ENCODE results near the gene PGA4. TPM values are rescaled to one million over a fixed set of nuclear protein-coding genes. Genes with fewer than 3 reads are reported as not detected.
"Not testable (repeated sequence)": the region's sequence is repeated elsewhere in the genome, so short reads cannot be mapped to it uniquely, and the experiment has no call there.

The PGA4 gene
- total RNA-seq, 1 experiment from 2014 or later = 1.3 TPM

- not testable (repeated sequence) for H3K4me3 ChIP-seq (ENCODE audit: insufficient read depth, low read depth, low read length); H3K36me3 ChIP-seq (replicated peaks; ENCODE audit: control insufficient read depth, insufficient read depth, low read length); DNase-seq; H3K27me3 ChIP-seq (ENCODE audit: control insufficient read depth, insufficient read depth, low read length)
These were observed 28.9 kb downstream of the PGA4 start for GRCh38 chr11:61250796-61251765.

- not testable (repeated sequence) for H3K27me3 ChIP-seq (ENCODE audit: control insufficient read depth, insufficient read depth, low read length); H3K4me3 ChIP-seq (ENCODE audit: insufficient read depth, low read depth, low read length); DNase-seq; H3K36me3 ChIP-seq (replicated peaks; ENCODE audit: control insufficient read depth, insufficient read depth, low read length)
These were observed 30.2 kb downstream of the PGA4 start for GRCh38 chr11:61252332-61252731.

GRCh38 chr11:61254403-61255025 lies 32.4 kb downstream of the PGA4 start:
- peak; percentile 92 for DNase-seq
- Histone ChIP-seq H3K27me3 (ENCODE audit: control insufficient read depth, insufficient read depth, low read length) (no peaks in the 10 kb centered on the region), H3K4me3 (ENCODE audit: insufficient read depth, low read depth, low read length) (no peak overlapping the region), H3K36me3 (replicated peaks; ENCODE audit: control insufficient read depth, insufficient read depth, low read length) (peaks cover 3% of the 10 kb centered on the region)

GRCh38 chr11:61256710-61257482 lies 34.7 kb downstream of the PGA4 start:
- peaks cover 3% of the 10 kb centered on the region for H3K36me3 ChIP-seq (replicated peaks; ENCODE audit: control insufficient read depth, insufficient read depth, low read length)
- peak; percentile 37 for DNase-seq
- H3K27me3 ChIP-seq (ENCODE audit: control insufficient read depth, insufficient read depth, low read length) = no peaks in the 10 kb centered on the region
- H3K4me3 ChIP-seq (ENCODE audit: insufficient read depth, low read depth, low read length) = no peak overlapping the region

GRCh38 chr11:61258546-61258945 lies 36.4 kb downstream of the PGA4 start:
- DNase-seq = no peak
- Histone ChIP-seq H3K4me3 (ENCODE audit: insufficient read depth, low read depth, low read length) (no peak overlapping the region), H3K27me3 (ENCODE audit: control insufficient read depth, insufficient read depth, low read length) (no peaks in the 10 kb centered on the region), H3K36me3 (replicated peaks; ENCODE audit: control insufficient read depth, insufficient read depth, low read length) (peaks cover 5% of the 10 kb centered on the region)

- no peak overlapping the region for H3K4me3 ChIP-seq (ENCODE audit: insufficient read depth, low read depth, low read length)
- no peak for DNase-seq
- no peaks in the 10 kb centered on the region for H3K27me3 ChIP-seq (ENCODE audit: control insufficient read depth, insufficient read depth, low read length)
- peaks cover 6% of the 10 kb centered on the region for H3K36me3 ChIP-seq (replicated peaks; ENCODE audit: control insufficient read depth, insufficient read depth, low read length)
These were observed 37.2 kb downstream of the PGA4 start for GRCh38 chr11:61259363-61259762.

- Histone ChIP-seq H3K4me3 (ENCODE audit: insufficient read depth, low read depth, low read length) (no peak overlapping the region), H3K36me3 (replicated peaks; ENCODE audit: control insufficient read depth, insufficient read depth, low read length) (peaks cover 3% of the 10 kb centered on the region), H3K27me3 (ENCODE audit: control insufficient read depth, insufficient read depth, low read length) (no peaks in the 10 kb centered on the region)
- DNase-seq = no peak
These were observed 42.2 kb downstream of the PGA4 start for GRCh38 chr11:61264371-61264770.

GRCh38 chr11:61264795-61265194 lies 42.6 kb downstream of the PGA4 start:
- H3K36me3 ChIP-seq (replicated peaks; ENCODE audit: control insufficient read depth, insufficient read depth, low read length) = peaks cover 3% of the 10 kb centered on the region
- DNase-seq = no peak
- no peaks in the 10 kb centered on the region for H3K27me3 ChIP-seq (ENCODE audit: control insufficient read depth, insufficient read depth, low read length)
- no peak overlapping the region for H3K4me3 ChIP-seq (ENCODE audit: insufficient read depth, low read depth, low read length)

- Histone ChIP-seq H3K4me3 (ENCODE audit: insufficient read depth, low read depth, low read length) (no peak overlapping the region), H3K36me3 (replicated peaks; ENCODE audit: control insufficient read depth, insufficient read depth, low read length) (peaks cover 3% of the 10 kb centered on the region), H3K27me3 (ENCODE audit: control insufficient read depth, insufficient read depth, low read length) (no peaks in the 10 kb centered on the region)
- no peak for DNase-seq
These were observed 43.2 kb downstream of the PGA4 start for GRCh38 chr11:61265357-61265756.

GRCh38 chr11:61266602-61267001 lies 44.5 kb downstream of the PGA4 start:
- Histone ChIP-seq H3K4me3 (ENCODE audit: insufficient read depth, low read depth, low read length) (no peak overlapping the region), H3K27me3 (ENCODE audit: control insufficient read depth, insufficient read depth, low read length) (no peaks in the 10 kb centered on the region), H3K36me3 (replicated peaks; ENCODE audit: control insufficient read depth, insufficient read depth, low read length) (peaks cover 6% of the 10 kb centered on the region)
- no peak for DNase-seq

- no peak overlapping the region for H3K4me3 ChIP-seq (ENCODE audit: insufficient read depth, low read depth, low read length)
- peaks cover 6% of the 10 kb centered on the region for H3K36me3 ChIP-seq (replicated peaks; ENCODE audit: control insufficient read depth, insufficient read depth, low read length)
- no peak for DNase-seq
- no peaks in the 10 kb centered on the region for H3K27me3 ChIP-seq (ENCODE audit: control insufficient read depth, insufficient read depth, low read length)
These were observed 45.3 kb downstream of the PGA4 start for GRCh38 chr11:61267437-61267841.

- Histone ChIP-seq H3K4me3 (ENCODE audit: insufficient read depth, low read depth, low read length) (no peak overlapping the region), H3K27me3 (ENCODE audit: control insufficient read depth, insufficient read depth, low read length) (no peaks in the 10 kb centered on the region)
These were observed 46.6 kb downstream of the PGA4 start for GRCh38 chr11:61268588-61269250.

GRCh38 chr11:61270354-61271076 lies 48.4 kb downstream of the PGA4 start:
- no peak for DNase-seq
- Histone ChIP-seq H3K27me3 (ENCODE audit: control insufficient read depth, insufficient read depth, low read length) (no peaks in the 10 kb centered on the region), H3K4me3 (ENCODE audit: insufficient read depth, low read depth, low read length) (no peak overlapping the region), H3K36me3 (replicated peaks; ENCODE audit: control insufficient read depth, insufficient read depth, low read length) (peaks cover 2% of the 10 kb centered on the region)

More at GRCh38 chr11:61268588-61269250, 46.6 kb downstream of the PGA4 start:
- DNase-seq = no peak
- H3K36me3 ChIP-seq (replicated peaks; ENCODE audit: control insufficient read depth, insufficient read depth, low read length) = peaks cover 4% of the 10 kb centered on the region

All from H7 (cell line).